Glomerular visceral epithelial cell (primary cell): ENCODE data around the gene RET.
"Not testable (repeated sequence)": the region's sequence is repeated elsewhere in the genome, so short reads cannot be mapped to it uniquely, and the experiment has no call there.

ENCODE experiments used
- DNase-seq: peaks from one replicate; pipeline ENCODE4 v3.0.0-alpha.2; 2016; ENCODE audit errors: extremely low spot score

The RET gene

GRCh38 chr10:43135656-43136055 lies 58.8 kb downstream of the RET start:
- DNase-seq: no peak

GRCh38 chr10:43136432-43136831 lies 59.6 kb downstream of the RET start:
- no peak for DNase-seq

GRCh38 chr10:43136995-43137716 lies 60.3 kb downstream of the RET start:
- no peak for DNase-seq

GRCh38 chr10:43137717-43138020 lies 60.8 kb downstream of the RET start:
- peak; percentile 61 for DNase-seq

- peak; percentile 85 for DNase-seq
Measured at GRCh38 chr10:43138021-43138756, 61.3 kb downstream of the RET start, which contains the start of gene CSGALNACT2. TSS of gene CSGALNACT2 (plus strand) at chr10:43138445. CDS start at chr10:43155150, 16,705 bp downstream.

- DNase-seq: peak; percentile 27
Measured at GRCh38 chr10:43138757-43139241, 61.9 kb downstream of the RET start.

GRCh38 chr10:43141421-43141820 lies 64.6 kb downstream of the RET start:
- DNase-seq: no peak

- DNase-seq: no peak
Measured at GRCh38 chr10:43145311-43145710, 68.4 kb downstream of the RET start.

GRCh38 chr10:43145936-43146335 lies 69.1 kb downstream of the RET start:
- not testable (repeated sequence) for DNase-seq

GRCh38 chr10:43151371-43151770 lies 74.5 kb downstream of the RET start:
- no peak for DNase-seq

GRCh38 chr10:43153901-43154300 lies 77.0 kb downstream of the RET start:
- no peak for DNase-seq

GRCh38 chr10:43155221-43155620 lies 78.4 kb downstream of the RET start:
- DNase-seq: no peak

- no peak for DNase-seq
Measured at GRCh38 chr10:43155741-43156140, 78.9 kb downstream of the RET start.

GRCh38 chr10:43156590-43157341 lies 79.9 kb downstream of the RET start:
- no peak for DNase-seq

GRCh38 chr10:43158636-43159035 lies 81.8 kb downstream of the RET start:
- DNase-seq: no peak

GRCh38 chr10:43160046-43160920 lies 83.4 kb downstream of the RET start:
- peak; percentile 9 for DNase-seq

GRCh38 chr10:43160921-43161255 lies 84.0 kb downstream of the RET start:
- no peak for DNase-seq

- no peak for DNase-seq
Measured at GRCh38 chr10:43162604-43163003, 85.7 kb downstream of the RET start.

GRCh38 chr10:43166207-43166879 lies 89.5 kb downstream of the RET start:
- no peak for DNase-seq

- no peak for DNase-seq
Measured at GRCh38 chr10:43166880-43167497, 90.1 kb downstream of the RET start.

GRCh38 chr10:43167498-43167889 lies 90.6 kb downstream of the RET start:
- no peak for DNase-seq
